ENCODE results near the gene DUSP6. TPM values are rescaled to one million over a fixed set of nuclear protein-coding genes. Genes with fewer than 3 reads are reported as not detected.

Gene DUSP6
- total and polyA plus RNA-seq, 2 experiments from 2014 or later, result 96.1 to 112 TPM

DNA sequence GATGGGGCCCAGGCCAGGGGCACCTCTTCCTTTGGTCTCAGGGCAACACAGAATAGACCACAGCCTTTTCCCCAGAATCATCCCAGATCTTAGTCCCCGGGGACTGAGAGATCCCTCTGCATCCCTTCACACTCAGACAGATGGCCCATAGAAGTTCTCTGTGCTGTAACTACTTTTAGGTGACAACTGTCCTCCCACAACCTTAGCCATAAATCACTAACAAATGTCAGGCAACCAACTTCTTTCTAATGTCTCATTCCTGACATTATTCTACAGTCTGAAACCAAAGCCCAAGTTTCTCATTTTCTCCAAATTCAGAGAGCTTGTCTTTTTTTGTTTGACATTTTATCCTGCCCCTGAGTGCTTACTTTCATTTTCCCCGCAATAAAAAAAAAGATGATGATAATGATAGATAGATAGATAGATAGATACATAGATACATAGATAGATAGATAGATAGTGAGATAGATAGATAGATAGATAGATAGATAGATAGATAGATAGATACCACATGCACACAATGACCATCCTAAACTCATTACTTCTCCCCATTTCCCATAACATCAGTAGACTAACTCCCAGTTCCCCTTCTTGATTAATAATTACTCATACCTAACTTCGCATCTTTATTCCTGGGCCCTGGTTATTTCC is 28.6 kb downstream of the DUSP6 start:
- Histone ChIP-seq H3K4me1 (ENCODE audit: insufficient read depth) (no peaks in the 10 kb centered on the region), H3K9me3 (ENCODE audit: low read depth) (no peaks in the 10 kb centered on the region), H3K36me3 (ENCODE audit: low read depth) (no peaks in the 10 kb centered on the region), H3K27ac (no peak overlapping the region), H3K4me2 (ENCODE audit: unreplicated experiment) (no peak overlapping the region), H3K27me3 (replicated peaks; ENCODE audit: insufficient read depth) (no peaks in the 10 kb centered on the region), H3K4me3 (no peak overlapping the region), H3K9me2 (ENCODE audit: insufficient read depth) (no peaks in the 10 kb centered on the region), H2AFZ (no peak overlapping the region), H3K9ac (no peak overlapping the region), H3F3A (ENCODE audit: insufficient read depth) (no peaks in the 10 kb centered on the region), H4K20me1 (ENCODE audit: insufficient read depth) (no peaks in the 10 kb centered on the region), H3K79me2 (ENCODE audit: insufficient read depth) (no peaks in the 10 kb centered on the region)
- DNase-seq, result no peak
- TF ChIP-seq EZH2phosphoT487 (IDR thresholded peaks at IDR 0.05; ENCODE audit: insufficient read depth, low read depth), result no peak
- no peak for TF ChIP-seq EZH2 (IDR thresholded peaks at IDR 0.05; ENCODE audit: insufficient read depth, poor library complexity, severe bottlenecking)
- 66 to 67% methylated on average over 3 of the region's 3 CpGs for WGBS, 2 experiments (ENCODE audit: low coverage in 1 of 2, low lambda C conversion rate in 2 of 2, missing lambda C conversion rate in 2 of 2)
- in situ Hi-C loops (cut with MboI), result no loop called here

DNA sequence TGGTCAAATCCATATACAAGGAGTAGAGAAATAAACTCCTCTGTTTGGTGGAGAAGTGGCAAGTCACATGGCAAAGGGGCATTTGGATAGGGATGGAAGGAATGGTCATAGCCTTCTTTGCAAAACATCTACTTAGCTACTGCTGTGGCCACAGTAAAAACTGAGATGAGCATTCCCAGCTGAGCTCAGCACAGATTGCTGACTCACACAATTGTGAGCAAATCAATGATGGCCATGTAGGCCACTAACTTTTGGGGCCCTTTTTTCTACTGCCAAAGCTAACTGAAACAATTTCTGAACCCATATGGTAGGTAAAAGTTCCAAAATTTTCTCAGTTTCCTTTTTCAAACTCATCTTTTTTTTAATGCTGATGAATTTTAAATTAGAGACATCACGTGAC is 31.6 kb downstream of the DUSP6 start:
- Histone ChIP-seq H3K79me2 (ENCODE audit: insufficient read depth) (no peaks in the 10 kb centered on the region), H3F3A (ENCODE audit: insufficient read depth) (no peaks in the 10 kb centered on the region), H3K27me3 (replicated peaks; ENCODE audit: insufficient read depth) (no peaks in the 10 kb centered on the region), H3K9ac (no peak overlapping the region), H4K20me1 (ENCODE audit: insufficient read depth) (no peaks in the 10 kb centered on the region), H3K4me1 (ENCODE audit: insufficient read depth) (no peaks in the 10 kb centered on the region), H3K36me3 (ENCODE audit: low read depth) (no peaks in the 10 kb centered on the region), H3K9me2 (ENCODE audit: insufficient read depth) (no peaks in the 10 kb centered on the region), H3K9me3 (ENCODE audit: low read depth) (no peaks in the 10 kb centered on the region), H3K27ac (no peak overlapping the region), H3K4me2 (ENCODE audit: unreplicated experiment) (no peak overlapping the region), H3K4me3 (no peak overlapping the region), H2AFZ (no peak overlapping the region)
- TF ChIP-seq EZH2 (IDR thresholded peaks at IDR 0.05; ENCODE audit: insufficient read depth, poor library complexity, severe bottlenecking), result no peak
- WGBS, 2 experiments (ENCODE audit: low coverage in 1 of 2, low lambda C conversion rate in 2 of 2, missing lambda C conversion rate in 2 of 2), result 94% methylated on average over 1 of the region's 1 CpG
- DNase-seq, result no peak
- in situ Hi-C loops (cut with MboI), result no loop called here

DNA sequence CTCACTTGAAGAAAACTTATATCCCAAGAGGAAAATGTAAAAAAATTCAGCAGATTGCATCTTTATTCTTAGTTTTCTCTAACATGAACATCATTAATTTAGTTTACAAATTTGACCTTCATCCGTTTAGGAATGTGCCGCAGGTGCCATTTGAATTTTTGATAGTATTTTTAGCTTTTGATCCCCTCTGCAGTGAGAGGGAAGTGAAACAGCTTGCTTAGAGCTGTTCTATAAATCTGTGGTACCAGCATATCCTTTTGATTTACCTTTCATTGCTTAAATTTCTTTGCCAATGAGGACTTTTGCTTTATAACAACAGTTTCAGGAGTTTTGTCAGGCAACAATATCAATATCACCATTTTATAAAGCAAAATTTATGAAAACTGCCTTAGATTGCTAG is 32.7 kb downstream of the DUSP6 start:
- no peak for TF ChIP-seq EZH2phosphoT487 (IDR thresholded peaks at IDR 0.05; ENCODE audit: insufficient read depth, low read depth)
- TF ChIP-seq EZH2 (IDR thresholded peaks at IDR 0.05; ENCODE audit: insufficient read depth, poor library complexity, severe bottlenecking), result no peak
- H3F3A ChIP-seq (ENCODE audit: insufficient read depth), result no peaks in the 10 kb centered on the region
- H3K4me3 ChIP-seq, result no peak overlapping the region
- no peak overlapping the region for H3K27ac ChIP-seq
- WGBS, 2 experiments (ENCODE audit: low coverage in 1 of 2, low lambda C conversion rate in 2 of 2, missing lambda C conversion rate in 2 of 2), result 83 to 90% methylated on average over 2 of the region's 2 CpGs
- H3K4me2 ChIP-seq (ENCODE audit: unreplicated experiment), result no peak overlapping the region
- H2AFZ ChIP-seq, result peak overlapping the region; percentile 69; the same call in 1 of the 2 replicates
- H3K27me3 ChIP-seq (replicated peaks; ENCODE audit: insufficient read depth), result no peaks in the 10 kb centered on the region
- DNase-seq, result no peak
- in situ Hi-C loops (cut with MboI), result no loop called here
- H3K9ac ChIP-seq, result no peak overlapping the region
- no peaks in the 10 kb centered on the region for H4K20me1 ChIP-seq (ENCODE audit: insufficient read depth)
- H3K79me2 ChIP-seq (ENCODE audit: insufficient read depth), result no peaks in the 10 kb centered on the region
- H3K36me3 ChIP-seq (ENCODE audit: low read depth), result no peaks in the 10 kb centered on the region
- H3K4me1 ChIP-seq (ENCODE audit: insufficient read depth), result no peaks in the 10 kb centered on the region
- no peaks in the 10 kb centered on the region for H3K9me2 ChIP-seq (ENCODE audit: insufficient read depth)
- no peaks in the 10 kb centered on the region for H3K9me3 ChIP-seq (ENCODE audit: low read depth)

DNA sequence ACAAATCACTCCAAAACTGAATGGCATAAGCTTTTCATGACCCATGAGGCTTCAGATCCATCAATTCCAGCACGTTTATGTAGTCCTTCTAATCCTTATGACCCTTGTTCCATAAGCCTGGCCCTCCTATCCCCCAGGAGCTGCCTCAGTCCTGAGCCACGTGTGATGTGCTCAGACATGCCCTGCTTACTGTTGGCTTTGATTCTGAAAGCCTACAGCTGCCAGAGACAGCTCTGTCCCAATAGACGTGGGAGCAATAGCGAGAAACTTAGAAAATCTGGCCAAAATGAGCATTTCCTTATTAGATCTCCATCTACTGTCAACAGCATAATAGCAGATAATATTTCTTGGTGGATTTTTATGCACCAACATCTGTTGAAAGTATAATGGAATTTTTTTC is 33.2 kb downstream of the DUSP6 start:
- no peaks in the 10 kb centered on the region for H3F3A ChIP-seq (ENCODE audit: insufficient read depth)
- H3K79me2 ChIP-seq (ENCODE audit: insufficient read depth), result no peaks in the 10 kb centered on the region
- H3K4me1 ChIP-seq (ENCODE audit: insufficient read depth), result no peaks in the 10 kb centered on the region
- no peak overlapping the region for H3K9ac ChIP-seq
- H3K27me3 ChIP-seq (replicated peaks; ENCODE audit: insufficient read depth), result no peaks in the 10 kb centered on the region
- peak overlapping the region; percentile 69 for H2AFZ ChIP-seq
- no peaks in the 10 kb centered on the region for H3K9me3 ChIP-seq (ENCODE audit: low read depth)
- no peak for TF ChIP-seq EZH2phosphoT487 (IDR thresholded peaks at IDR 0.05; ENCODE audit: insufficient read depth, low read depth)
- TF ChIP-seq EZH2 (IDR thresholded peaks at IDR 0.05; ENCODE audit: insufficient read depth, poor library complexity, severe bottlenecking), result no peak
- H3K4me3 ChIP-seq, result no peak overlapping the region
- H3K4me2 ChIP-seq (ENCODE audit: unreplicated experiment), result no peak overlapping the region
- in situ Hi-C loops (cut with MboI), result no loop called here
- no peaks in the 10 kb centered on the region for H3K36me3 ChIP-seq (ENCODE audit: low read depth)
- H4K20me1 ChIP-seq (ENCODE audit: insufficient read depth), result no peaks in the 10 kb centered on the region
- WGBS, 2 experiments (ENCODE audit: low coverage in 1 of 2, low lambda C conversion rate in 2 of 2, missing lambda C conversion rate in 2 of 2), result 23 to 24% methylated on average over 4 of the region's 4 CpGs
- H3K27ac ChIP-seq, result no peak overlapping the region
- no peaks in the 10 kb centered on the region for H3K9me2 ChIP-seq (ENCODE audit: insufficient read depth)
- peak; percentile 7 for DNase-seq
